HepG2 (cell line): ENCODE results near the gene ID3. TPM values are rescaled to one million over a fixed set of nuclear protein-coding genes. Genes with fewer than 3 reads are reported as not detected.
A peak's percentile ranks its signal among the peaks of the same experiment; 100 is the strongest.

Source experiments
- ATF1 ChIP-seq: IDR thresholded peaks from 2 replicates; pipeline ENCODE4 v1.6.1; 2016; ENCODE audit warnings: mild to moderate bottlenecking, control low read depth
- CENPX ChIP-seq: sonication (generic); formaldehyde crosslinking; IDR thresholded peaks from 2 replicates; pipeline ENCODE4 v1.9.0; 2021; ENCODE audit warnings: mild to moderate bottlenecking, missing genetic modification reagents, moderate library complexity
- CHD2 ChIP-seq: IDR thresholded peaks from 2 replicates; pipeline ENCODE4 v1.6.1; 2011; ENCODE audit warnings: low read depth, low read length, improper control_type of control experiment
- FOSL1 ChIP-seq: sonication (generic); formaldehyde crosslinking; IDR thresholded peaks from 2 replicates; pipeline ENCODE4 v1.9.0; 2021; ENCODE audit warnings: missing genetic modification reagents, borderline replicate concordance
- FOXK1 ChIP-seq: sonication (generic); formaldehyde crosslinking; IDR thresholded peaks from 2 replicates; pipeline ENCODE4 v1.4.0; 2020; ENCODE audit warnings: low read depth, missing genetic modification reagents, borderline replicate concordance
- HIVEP1 ChIP-seq: sonication (generic); formaldehyde crosslinking; IDR thresholded peaks from 2 replicates; pipeline ENCODE4 v1.4.0; 2020; ENCODE audit warnings: mild to moderate bottlenecking, missing genetic modification reagents
- HOMEZ ChIP-seq: IDR thresholded peaks from 2 replicates; pipeline ENCODE4 v1.6.1; 2016; ENCODE audit warnings: low read depth
- MAFF ChIP-seq: IDR thresholded peaks from 2 replicates; pipeline ENCODE4 v1.6.1; 2011; ENCODE audit warnings: low read depth, low read length, improper control_type of control experiment
- MBNL3 ChIP-seq: fragments of 250-450 bp; sonication (Bioruptor Pico); conservative IDR thresholded peaks from 2 replicates; pipeline ENCODE4 v1.8.0; 2022; ENCODE audit warnings: mild to moderate bottlenecking, inconsistent platforms
- NBN ChIP-seq: fragments of 450-650 bp; conservative IDR thresholded peaks from 2 replicates; pipeline ENCODE4 v1.6.1; 2017
- NFE2 ChIP-seq: sonication (generic); formaldehyde crosslinking; IDR thresholded peaks from 2 replicates; pipeline ENCODE4 v1.4.0; 2020; ENCODE audit warnings: missing genetic modification reagents
- PAF1 ChIP-seq: IDR thresholded peaks from 2 replicates; pipeline ENCODE4 v1.6.1; 2016; ENCODE audit warnings: missing genetic modification reagents, missing compliant biosample characterization
- PCBP1 ChIP-seq: fragments of 200-400 bp; formaldehyde crosslinking; IDR thresholded peaks from 2 replicates; pipeline ENCODE4 v1.6.1; 2017; ENCODE audit warnings: mild to moderate bottlenecking, low read depth, low read length, borderline replicate concordance
- REL ChIP-seq: sonication (generic); formaldehyde crosslinking; conservative IDR thresholded peaks from 2 replicates; pipeline ENCODE4 v1.8.0; 2022; ENCODE audit warnings: mild to moderate bottlenecking, missing genetic modification reagents, moderate library complexity
- SMYD3 ChIP-seq: sonication (generic); formaldehyde crosslinking; IDR thresholded peaks from 2 replicates; pipeline ENCODE4 v1.8.1; 2023; ENCODE audit warnings: mild to moderate bottlenecking, missing genetic modification reagents
- ZFP90 ChIP-seq: sonication (generic); formaldehyde crosslinking; IDR thresholded peaks from 2 replicates; pipeline ENCODE4 v1.8.0; 2022; ENCODE audit warnings: missing genetic modification reagents, mild to moderate bottlenecking, inconsistent platforms, borderline replicate concordance
- ZNF101 ChIP-seq: sonication (generic); formaldehyde crosslinking; IDR thresholded peaks from 2 replicates; pipeline ENCODE4 v1.4.0; 2020; ENCODE audit warnings: mild to moderate bottlenecking, low read depth, missing genetic modification reagents, borderline replicate concordance
- ZNF333 ChIP-seq: sonication (generic); formaldehyde crosslinking; IDR thresholded peaks from 2 replicates; pipeline ENCODE4 v1.4.0; 2020; ENCODE audit warnings: mild to moderate bottlenecking, missing genetic modification reagents, borderline replicate concordance
- ZNF335 ChIP-seq: sonication (generic); formaldehyde crosslinking; IDR thresholded peaks from 2 replicates; pipeline ENCODE4 v1.4.0; 2020; ENCODE audit warnings: missing genetic modification reagents
- ZNF576 ChIP-seq: sonication (generic); formaldehyde crosslinking; IDR thresholded peaks from 2 replicates; pipeline ENCODE4 v1.4.0; 2020; ENCODE audit warnings: mild to moderate bottlenecking, missing genetic modification reagents
- ZNF580 ChIP-seq: IDR thresholded peaks from 2 replicates; pipeline ENCODE4 v1.6.1; 2016; ENCODE audit warnings: low read depth, borderline replicate concordance
- ZNF598 ChIP-seq: sonication (generic); formaldehyde crosslinking; IDR thresholded peaks from 2 replicates; pipeline ENCODE4 v1.5.1; 2020; ENCODE audit warnings: mild to moderate bottlenecking, missing genetic modification reagents, borderline replicate concordance
- ZNF713 ChIP-seq: sonication (generic); formaldehyde crosslinking; IDR thresholded peaks from 2 replicates; pipeline ENCODE4 v1.4.0; 2020; ENCODE audit warnings: mild to moderate bottlenecking, missing genetic modification reagents
- ZNF773 ChIP-seq: sonication (generic); formaldehyde crosslinking; IDR thresholded peaks from 2 replicates; pipeline ENCODE4 v1.4.0; 2020; ENCODE audit warnings: missing genetic modification reagents, borderline replicate concordance
- ZSCAN20 ChIP-seq: sonication (generic); formaldehyde crosslinking; IDR thresholded peaks from 2 replicates; pipeline ENCODE4 v1.4.0; 2020; ENCODE audit warnings: missing genetic modification reagents, mild to moderate bottlenecking, borderline replicate concordance
- polyA plus RNA-seq, 8 experiments: library from polyadenylated mRNA; depleted of rRNA in 3 of 8; stranded (reverse) in 7 of 8; unstranded in 1 of 8; fragments of >200 nt; fragmentation: Illumina TruSeq in 4 of 8; extraction: Trizol in 4 of 8; gene quantifications; 2 replicates each; pipeline versions ENCODE4 v1.2.1 to v1.2.3, GENCODE V29; 2011 to 2016; ENCODE audit warnings: low read depth in 4 of 8, missing spikeins in 1 of 8, mixed read lengths in 1 of 8; ENCODE audit not compliant: insufficient read depth in 1 of 8
- total RNA-seq, 5 experiments: library from RNA; depleted of rRNA; stranded (reverse); fragments of >200 nt; fragmentation: Illumina TruSeq; extraction: Trizol; gene quantifications; 2 replicates each; pipeline ENCODE4 v1.2.3, GENCODE V29; 2016; ENCODE audit warnings: low read depth in 1 of 5
- TF ChIP-seq, protein P1 (sequence below): sonication (generic); formaldehyde crosslinking; IDR thresholded peaks from 2 replicates; pipeline ENCODE4 v1.8.1; 2023; ENCODE audit warnings: missing genetic modification reagents, mild to moderate bottlenecking, borderline replicate concordance
- TF ChIP-seq, protein P2 (sequence below): sonication (generic); formaldehyde crosslinking; IDR thresholded peaks from 2 replicates; pipeline ENCODE4 v1.5.0; 2020; ENCODE audit warnings: mild to moderate bottlenecking, missing genetic modification reagents

Gene ID3
- total and polyA plus RNA-seq, 2 of the 13 experiments (the other 11 are each of a cell fraction or from before 2014, with no cell fraction given) = 64.8 to 115 TPM

- TF ChIP-seq ZNF576 (CRISPR knock-in tag) (no peak), MBNL3 (CRISPR knock-in tag) (no peak), ZNF773 (CRISPR knock-in tag) (no peak), PCBP1 (no peak), PAF1 (CRISPR knock-in tag) (no peak), ZNF335 (no peak), NBN (no peak), REL (no peak), ZNF580 (CRISPR knock-in tag) (no peak), CHD2 (no peak), MAFF (no peak), ZSCAN20 (CRISPR knock-in tag) (no peak), FOSL1 (CRISPR knock-in tag) (no peak), ZNF101 (CRISPR knock-in tag) (no peak), HOMEZ (no peak), ZNF598 (CRISPR knock-in tag) (peak; percentile 44; the same call in 1 of the 2 replicates), ZNF333 (CRISPR knock-in tag) (no peak), FOXK1 (CRISPR knock-in tag) (no peak), SMYD3 (CRISPR knock-in tag) (no peak), CENPX (CRISPR knock-in tag) (no peak), NFE2 (CRISPR knock-in tag) (no peak), ATF1 (CRISPR knock-in tag) (no peak), ZFP90 (CRISPR knock-in tag) (no peak), HIVEP1 (CRISPR knock-in tag) (no peak), ZNF713 (CRISPR knock-in tag) (no peak)
- TF ChIP-seq, protein P1, sequence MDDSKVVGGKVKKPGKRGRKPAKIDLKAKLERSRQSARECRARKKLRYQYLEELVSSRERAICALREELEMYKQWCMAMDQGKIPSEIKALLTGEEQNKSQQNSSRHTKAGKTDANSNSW = no peak
- TF ChIP-seq, protein P2, sequence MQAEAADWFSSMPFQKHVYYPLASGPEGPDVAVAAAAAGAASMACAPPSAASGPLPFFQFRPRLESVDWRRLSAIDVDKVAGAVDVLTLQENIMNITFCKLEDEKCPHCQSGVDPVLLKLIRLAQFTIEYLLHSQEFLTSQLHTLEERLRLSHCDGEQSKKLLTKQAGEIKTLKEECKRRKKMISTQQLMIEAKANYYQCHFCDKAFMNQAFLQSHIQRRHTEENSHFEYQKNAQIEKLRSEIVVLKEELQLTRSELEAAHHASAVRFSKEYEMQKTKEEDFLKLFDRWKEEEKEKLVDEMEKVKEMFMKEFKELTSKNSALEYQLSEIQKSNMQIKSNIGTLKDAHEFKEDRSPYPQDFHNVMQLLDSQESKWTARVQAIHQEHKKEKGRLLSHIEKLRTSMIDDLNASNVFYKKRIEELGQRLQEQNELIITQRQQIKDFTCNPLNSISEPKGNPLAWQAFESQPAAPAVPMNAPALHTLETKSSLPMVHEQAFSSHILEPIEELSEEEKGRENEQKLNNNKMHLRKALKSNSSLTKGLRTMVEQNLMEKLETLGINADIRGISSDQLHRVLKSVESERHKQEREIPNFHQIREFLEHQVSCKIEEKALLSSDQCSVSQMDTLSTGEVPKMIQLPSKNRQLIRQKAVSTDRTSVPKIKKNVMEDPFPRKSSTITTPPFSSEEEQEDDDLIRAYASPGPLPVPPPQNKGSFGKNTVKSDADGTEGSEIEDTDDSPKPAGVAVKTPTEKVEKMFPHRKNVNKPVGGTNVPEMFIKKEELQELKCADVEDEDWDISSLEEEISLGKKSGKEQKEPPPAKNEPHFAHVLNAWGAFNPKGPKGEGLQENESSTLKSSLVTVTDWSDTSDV (CRISPR knock-in tag) = no peak
Measured at GRCh38 chr1:23539698-23540266, 19.5 kb downstream of the ID3 start (continued).
